Glutamatergic neuron (in vitro differentiated cells): ENCODE results near the gene MEGF11. TPM values are rescaled to one million over a fixed set of nuclear protein-coding genes. Genes with fewer than 3 reads are reported as not detected.

ENCODE experiments used
- DNase-seq: peaks from one replicate; pipeline ENCODE4 v3.0.0; 2022
- H3K27ac Mint-ChIP-seq: one replicate; pipeline ENCODE4 v1.8.0; 2020; ENCODE audit warnings: mild to moderate bottlenecking, mixed read lengths, inconsistent platforms; ENCODE audit not compliant: unreplicated experiment
- H3K27me3 Mint-ChIP-seq: one replicate; pipeline ENCODE4 v1.8.0; 2020; ENCODE audit warnings: mild to moderate bottlenecking, moderate library complexity, mixed read lengths, inconsistent platforms; ENCODE audit not compliant: unreplicated experiment
- H3K36me3 Mint-ChIP-seq: one replicate; pipeline ENCODE4 v1.8.0; 2020; ENCODE audit warnings: mild to moderate bottlenecking, mixed read lengths, inconsistent platforms; ENCODE audit not compliant: unreplicated experiment
- H3K4me1 Mint-ChIP-seq: one replicate; pipeline ENCODE4 v1.8.0; 2020; ENCODE audit warnings: mild to moderate bottlenecking, low read depth, mixed read lengths, inconsistent platforms; ENCODE audit not compliant: unreplicated experiment
- H3K4me3 Mint-ChIP-seq: one replicate; pipeline ENCODE4 v1.8.0; 2020; ENCODE audit warnings: mild to moderate bottlenecking, mixed read lengths, inconsistent platforms; ENCODE audit not compliant: unreplicated experiment
- H3K9me3 Mint-ChIP-seq: one replicate; pipeline ENCODE4 v1.8.0; 2020; ENCODE audit warnings: mild to moderate bottlenecking, moderate library complexity, mixed read lengths, inconsistent platforms; ENCODE audit not compliant: unreplicated experiment
- CTCF ChIP-seq: fragments of 200-600 bp; sonication (generic); IDR thresholded peaks from one replicate; pipeline ENCODE4 v1.5.0; 2021; ENCODE audit not compliant: partially characterized antibody, unreplicated experiment
- total RNA-seq: library from RNA; stranded (reverse); fragmentation: NEBNext Ultra II Directional; extraction: Animal tissue kit (Norgen Biotek cat#: 25700); gene quantifications from one replicate; pipeline ENCODE4 v1.2.1, GENCODE V29; 2021; ENCODE audit not compliant: unreplicated experiment

MEGF11 gene
- total RNA-seq, 1 donor from 2014 or later = 2.6 TPM

DNA sequence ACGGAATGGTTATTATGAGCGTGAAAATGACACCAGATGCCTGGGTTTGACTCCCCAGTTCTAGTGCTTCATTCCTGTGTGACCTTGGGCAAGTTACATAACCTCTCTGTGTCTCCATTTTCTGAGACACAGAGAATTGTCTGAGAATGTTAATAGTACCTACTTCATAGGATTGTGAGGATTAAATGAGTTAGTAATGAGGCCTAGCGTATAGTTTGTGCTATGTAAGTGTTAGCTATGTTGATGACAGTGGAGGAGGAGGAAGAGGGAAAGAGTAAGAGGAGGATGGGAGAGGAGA, 150.3 kb downstream of the MEGF11 start:
- H3K27me3 Mint-ChIP-seq = peaks cover 6% of the 10 kb centered on the region

GRCh38 chr15:66102563-66103292, 150.8 kb downstream of the MEGF11 start:
- peaks cover 2% of the 10 kb centered on the region for H3K9me3 Mint-ChIP-seq
- peak overlapping the region; percentile 46 for H3K27ac Mint-ChIP-seq
- H3K27me3 Mint-ChIP-seq = peaks cover 9% of the 10 kb centered on the region
- no peak for TF ChIP-seq CTCF
- no peak overlapping the region for H3K4me3 Mint-ChIP-seq
- DNase-seq = no peak
- peaks cover 35% of the 10 kb centered on the region for H3K4me1 Mint-ChIP-seq
- no peaks in the 10 kb centered on the region for H3K36me3 Mint-ChIP-seq

More for the DNA sequence above, 150.3 kb downstream of the MEGF11 start:
- Mint-ChIP-seq H3K27ac (no peak overlapping the region), H3K9me3 (peaks cover 3% of the 10 kb centered on the region), H3K4me1 (peaks cover 33% of the 10 kb centered on the region), H3K36me3 (peaks cover 5% of the 10 kb centered on the region), H3K4me3 (no peak overlapping the region)
- TF ChIP-seq CTCF = no peak
- DNase-seq = no peak

DNA sequence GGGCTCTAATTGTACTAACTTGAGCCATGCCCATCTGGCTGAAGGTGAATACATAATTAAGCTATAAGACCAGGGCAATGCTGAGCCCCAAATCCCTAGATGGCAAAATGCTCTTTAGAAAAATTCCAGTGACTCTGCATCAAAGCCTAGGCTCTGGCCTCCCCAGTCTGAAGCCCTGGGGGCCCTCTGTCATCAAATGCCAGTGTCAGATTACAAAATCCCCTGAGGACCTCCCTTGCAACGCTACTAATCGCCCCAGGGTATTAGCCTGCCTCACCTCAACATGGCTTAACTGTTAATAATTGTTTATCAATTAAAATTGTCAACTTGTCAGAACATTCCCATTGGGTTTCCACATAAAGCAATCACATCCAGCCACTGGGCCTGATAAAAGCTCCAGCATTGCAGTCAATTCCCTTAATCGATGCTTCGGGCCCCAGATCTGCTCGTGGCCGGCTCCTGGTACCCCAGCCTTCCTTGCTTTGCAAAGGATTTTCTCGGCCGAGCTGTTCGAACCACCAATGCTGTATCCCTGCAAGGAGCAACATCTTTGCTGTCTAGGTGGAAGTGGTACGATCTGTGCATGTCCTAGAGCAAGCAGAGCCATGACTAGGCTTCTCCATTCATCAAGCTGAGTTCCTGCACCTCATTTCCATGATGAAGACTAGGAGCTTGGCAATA, 151.7 kb downstream of the MEGF11 start:
- Mint-ChIP-seq H3K27me3 (peaks cover 9% of the 10 kb centered on the region), H3K4me3 (no peak overlapping the region), H3K9me3 (peaks cover 2% of the 10 kb centered on the region), H3K4me1 (peaks cover 38% of the 10 kb centered on the region), H3K36me3 (no peaks in the 10 kb centered on the region), H3K27ac (no peak overlapping the region)
- no peak for DNase-seq
- no peak for TF ChIP-seq CTCF

- no peaks in the 10 kb centered on the region for H3K36me3 Mint-ChIP-seq
- H3K9me3 Mint-ChIP-seq = peaks cover 11% of the 10 kb centered on the region
- no peak overlapping the region for H3K27ac Mint-ChIP-seq
- TF ChIP-seq CTCF = no peak
- H3K27me3 Mint-ChIP-seq = peaks cover 18% of the 10 kb centered on the region
- H3K4me1 Mint-ChIP-seq = peaks cover 47% of the 10 kb centered on the region
- DNase-seq = no peak
- no peak overlapping the region for H3K4me3 Mint-ChIP-seq
Measured at GRCh38 chr15:66100761-66101160, 152.8 kb downstream of the MEGF11 start.
